Activated CD4-positive, alpha-beta memory T cell treated with anti-CD3 and anti-CD28 coated beads, Interleukin-2, amount 10 ng/mL, durations not matched to agents 7 days and 5 days (primary cell): ENCODE data around the gene TOMM5. TPM values are rescaled to one million over a fixed set of nuclear protein-coding genes. Genes with fewer than 3 reads are reported as not detected.

ENCODE experiments used
- CTCF ChIA-PET: fragments of 350-600 bp; sonication (Branson Sonifier 250); formaldehyde crosslinking; loops from one replicate; lab custom pipeline; 2021; ENCODE audit warnings: antibody characterized with exemption, inconsistent platforms; lab: Charles Lee
- POLR2A ChIA-PET: fragments of 350-600 bp; sonication (Branson Sonifier 250); formaldehyde crosslinking; loops from one replicate; lab custom pipeline; 2021; ENCODE audit warnings: antibody characterized with exemption; lab: Charles Lee
- DNase-seq: peaks from one replicate; pipeline ENCODE4 v3.0.0-alpha.2; 2020
- H3K27ac Mint-ChIP-seq: one replicate; pipeline ENCODE4 v1.8.0; 2021; ENCODE audit warnings: mild to moderate bottlenecking, mixed read lengths
- H3K27me3 Mint-ChIP-seq: one replicate; pipeline ENCODE4 v1.8.0; 2021; ENCODE audit warnings: mixed read lengths
- H3K36me3 Mint-ChIP-seq: one replicate; pipeline ENCODE4 v1.8.0; 2021; ENCODE audit warnings: low read depth, mixed read lengths
- H3K4me1 Mint-ChIP-seq: one replicate; pipeline ENCODE4 v1.8.0; 2021; ENCODE audit warnings: mixed read lengths
- H3K4me3 Mint-ChIP-seq: one replicate; pipeline ENCODE4 v1.8.0; 2021; ENCODE audit warnings: mild to moderate bottlenecking, mixed read lengths
- H3K9me3 Mint-ChIP-seq: one replicate; pipeline ENCODE4 v1.8.0; 2021; ENCODE audit warnings: mixed read lengths
- total RNA-seq, 2 experiments: library from RNA; stranded (reverse); gene quantifications; one replicate each; pipeline ENCODE4 v1.2.3, GENCODE V29; 2021

Gene TOMM5
- total RNA-seq, 2 experiments from 2014 or later, result 81.0 to 86.4 TPM

GRCh38 chr9:37550781-37551180 is 41.6 kb downstream of the TOMM5 start:
- peaks cover 11% of the 10 kb centered on the region for H3K4me1 Mint-ChIP-seq
- H3K27ac Mint-ChIP-seq, result no peak overlapping the region

GRCh38 chr9:37549527-37549926 is 42.9 kb downstream of the TOMM5 start:
- H3K36me3 Mint-ChIP-seq, result no peaks in the 10 kb centered on the region
- H3K4me3 Mint-ChIP-seq, result no peak overlapping the region
- H3K27me3 Mint-ChIP-seq, result no peaks in the 10 kb centered on the region
- CTCF ChIA-PET, result interaction anchor here (0.7 kb wide), 1 partner anchor 68 kb away, joined by 3 read pairs; no protein-coding TSS in a partner anchor
- no peaks in the 10 kb centered on the region for H3K9me3 Mint-ChIP-seq
- DNase-seq, result no peak
- H3K27ac Mint-ChIP-seq, result no peak overlapping the region
- POLR2A ChIA-PET, result interaction anchor here (1.0 to 1.1 kb wide), 2 partner anchors 9 to 50 kb away, joined by 3 to 4 read pairs; no protein-coding TSS in a partner anchor
- H3K4me1 Mint-ChIP-seq, result peaks cover 11% of the 10 kb centered on the region

More at GRCh38 chr9:37550781-37551180, 41.6 kb downstream of the TOMM5 start:
- POLR2A ChIA-PET, result no interaction called here
- Mint-ChIP-seq H3K4me3 (no peak overlapping the region), H3K9me3 (no peaks in the 10 kb centered on the region), H3K27me3 (no peaks in the 10 kb centered on the region), H3K36me3 (no peaks in the 10 kb centered on the region)
- no peak for DNase-seq
- CTCF ChIA-PET, result no interaction called here

- Mint-ChIP-seq H3K27me3 (no peaks in the 10 kb centered on the region), H3K27ac (no peak overlapping the region), H3K36me3 (no peaks in the 10 kb centered on the region), H3K9me3 (no peaks in the 10 kb centered on the region), H3K4me1 (peaks cover 11% of the 10 kb centered on the region), H3K4me3 (no peak overlapping the region)
- CTCF ChIA-PET, result no interaction called here
- POLR2A ChIA-PET, result no interaction called here
- no peak for DNase-seq
Observed at GRCh38 chr9:37547328-37547878, 45.0 kb downstream of the TOMM5 start.

DNA sequence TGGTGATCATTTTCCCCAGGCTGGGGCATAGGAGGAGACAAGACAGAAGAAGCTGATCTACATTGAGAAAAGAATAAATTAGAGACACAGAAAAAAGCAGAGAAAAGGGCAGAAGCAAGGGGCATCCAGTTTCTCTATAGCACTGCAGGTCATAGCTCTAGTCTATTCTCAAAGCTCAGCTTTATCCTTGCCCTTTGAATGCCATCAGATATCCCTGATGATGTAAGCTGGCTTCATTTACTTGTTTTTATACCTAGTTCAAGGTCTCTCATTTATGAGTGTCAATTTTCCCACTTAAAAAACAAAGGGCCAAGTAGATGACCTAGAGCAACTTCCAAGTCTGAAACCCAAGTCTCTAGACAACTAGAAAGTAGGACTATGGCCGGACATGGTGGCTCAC is 48.9 kb downstream of the TOMM5 start:
- Mint-ChIP-seq H3K27me3 (no peaks in the 10 kb centered on the region), H3K27ac (no peak overlapping the region), H3K36me3 (peaks cover 9% of the 10 kb centered on the region), H3K4me1 (no peaks in the 10 kb centered on the region), H3K9me3 (no peaks in the 10 kb centered on the region), H3K4me3 (no peak overlapping the region)
- POLR2A ChIA-PET, result no interaction called here
- CTCF ChIA-PET, result no interaction called here
- no peak for DNase-seq

DNA sequence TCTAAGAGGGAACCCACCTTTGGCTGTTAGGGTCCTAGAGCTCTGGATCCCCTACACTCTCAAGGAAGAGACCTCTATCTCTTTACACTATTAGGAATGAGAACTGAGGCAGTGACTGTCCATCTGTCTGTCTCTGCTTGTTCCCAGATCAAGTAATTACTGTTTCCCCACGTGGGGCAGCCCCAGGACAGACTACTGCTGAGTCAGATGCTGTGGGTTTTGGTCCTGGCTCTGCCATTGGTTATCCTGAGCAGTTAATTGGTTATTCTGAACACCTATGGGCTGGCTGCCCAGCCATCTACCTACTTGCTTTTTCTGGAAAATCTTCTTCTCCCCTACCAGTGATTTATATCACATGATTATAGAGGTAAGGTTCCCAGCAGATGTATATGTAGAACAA is 49.5 kb downstream of the TOMM5 start:
- Mint-ChIP-seq H3K27ac (no peak overlapping the region), H3K4me3 (no peak overlapping the region), H3K9me3 (no peaks in the 10 kb centered on the region), H3K36me3 (peaks cover 9% of the 10 kb centered on the region), H3K27me3 (no peaks in the 10 kb centered on the region), H3K4me1 (no peaks in the 10 kb centered on the region)
- ChIA-PET CTCF (no interaction called here), POLR2A (no interaction called here)
- DNase-seq, result no peak

- Mint-ChIP-seq H3K9me3 (no peaks in the 10 kb centered on the region), H3K27ac (no peak overlapping the region), H3K36me3 (peaks cover 9% of the 10 kb centered on the region), H3K4me3 (no peak overlapping the region), H3K27me3 (no peaks in the 10 kb centered on the region), H3K4me1 (no peaks in the 10 kb centered on the region)
- ChIA-PET POLR2A (no interaction called here), CTCF (no interaction called here)
- DNase-seq, result no peak
Observed at GRCh38 chr9:37542488-37542887, 49.9 kb downstream of the TOMM5 start.

DNA sequence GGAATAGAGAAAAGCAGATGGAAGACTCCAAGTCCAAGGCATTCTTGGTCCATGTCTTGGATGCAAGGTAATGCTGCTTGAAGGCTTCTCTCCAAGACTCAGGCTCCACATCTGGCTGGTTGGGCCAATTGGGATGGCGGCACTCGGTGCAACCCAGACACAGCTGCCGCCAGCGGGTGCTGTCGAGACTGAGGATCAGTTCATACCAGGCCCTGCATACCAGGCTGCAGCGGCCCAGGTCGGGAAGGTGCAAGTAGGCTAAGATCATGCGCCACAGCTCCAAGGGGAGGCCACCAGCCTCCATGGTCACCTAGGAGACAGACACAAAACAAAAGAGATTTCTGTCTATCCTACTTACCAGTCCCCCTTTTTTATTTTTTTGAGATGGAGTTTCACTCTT is 50.9 kb downstream of the TOMM5 start:
- Mint-ChIP-seq H3K4me3 (no peak overlapping the region), H3K27me3 (no peaks in the 10 kb centered on the region), H3K4me1 (no peaks in the 10 kb centered on the region), H3K27ac (no peak overlapping the region), H3K36me3 (peaks cover 9% of the 10 kb centered on the region), H3K9me3 (no peaks in the 10 kb centered on the region)
- CTCF ChIA-PET, result no interaction called here
- POLR2A ChIA-PET, result no interaction called here
- DNase-seq, result no peak

- CTCF ChIA-PET, result no interaction called here
- H3K9me3 Mint-ChIP-seq, result no peaks in the 10 kb centered on the region
- no peak overlapping the region for H3K27ac Mint-ChIP-seq
- peaks cover 9% of the 10 kb centered on the region for H3K36me3 Mint-ChIP-seq
- DNase-seq, result no peak
- H3K27me3 Mint-ChIP-seq, result no peaks in the 10 kb centered on the region
- no peaks in the 10 kb centered on the region for H3K4me1 Mint-ChIP-seq
- H3K4me3 Mint-ChIP-seq, result no peak overlapping the region
- POLR2A ChIA-PET, result interaction anchor here (1.3 kb wide), 1 partner anchor 8 kb away, joined by 4 read pairs; no protein-coding TSS in a partner anchor
Observed at GRCh38 chr9:37540634-37541033, 51.8 kb downstream of the TOMM5 start.

DNA sequence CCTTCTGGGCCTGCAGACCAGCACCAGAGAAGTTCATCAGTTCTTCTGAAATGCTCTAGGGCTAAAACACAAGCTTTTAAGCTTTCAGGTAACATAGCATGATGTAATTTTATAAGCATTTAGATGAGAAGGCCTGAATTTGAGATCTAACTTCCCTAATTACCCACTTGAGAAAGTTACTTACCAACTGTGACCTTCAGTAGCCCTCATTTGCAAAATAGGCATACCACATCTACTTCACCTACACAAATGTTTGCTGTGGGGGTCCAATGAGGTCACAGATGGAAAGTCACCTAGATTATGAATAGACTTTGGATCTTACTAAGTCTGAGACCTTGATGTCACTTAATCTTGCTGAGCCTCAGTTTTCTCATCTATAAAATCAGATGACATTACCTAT is 52.8 kb downstream of the TOMM5 start:
- Mint-ChIP-seq H3K36me3 (peaks cover 9% of the 10 kb centered on the region), H3K4me3 (no peak overlapping the region), H3K9me3 (no peaks in the 10 kb centered on the region), H3K27me3 (no peaks in the 10 kb centered on the region), H3K27ac (no peak overlapping the region), H3K4me1 (no peaks in the 10 kb centered on the region)
- ChIA-PET CTCF (no interaction called here), POLR2A (no interaction called here)
- no peak for DNase-seq

Other genes with a start within 250 kb of the TOMM5 start
- gene GRHPR, start 169.9 kb downstream of the TOMM5 start, total RNA-seq, result 10 to 100 TPM; 51.2 to 51.5 TPM
- 10 to 100 TPM; 10.5 to 10.6 TPM for gene ZBTB5, start 127.1 kb downstream of the TOMM5 start, total RNA-seq
- gene POLR1E, start 106.6 kb downstream of the TOMM5 start, total RNA-seq, result 10 to 100 TPM; 27.6 to 29.2 TPM
- gene FBXO10, start 16.2 kb downstream of the TOMM5 start, total RNA-seq, result 1 to 10 TPM; 5.8 to 6.7 TPM
- gene FRMPD1, start 58.4 kb upstream of the TOMM5 start, total RNA-seq, result not detected
- gene TRMT10B, start 161.2 kb upstream of the TOMM5 start, total RNA-seq, result 10 to 100 TPM; 11.8 to 14.2 TPM
- gene EXOSC3, start 192.5 kb upstream of the TOMM5 start, total RNA-seq, result 10 to 100 TPM; 66.6 to 69.6 TPM
- 10 to 100 TPM; 18.7 to 20.7 TPM for gene DCAF10, start 208.2 kb upstream of the TOMM5 start, total RNA-seq